Neural progenitor cell (in vitro differentiated cells): Measurements from ENCODE around the gene GTPBP1. TPM values are rescaled to one million over a fixed set of nuclear protein-coding genes. Genes with fewer than 3 reads are reported as not detected.

Source experiments
- DNase-seq: peaks from one replicate; pipeline ENCODE4 v3.0.0-alpha.2; 2016; ENCODE audit warnings: low spot score
- H2AFZ ChIP-seq: fragments of 200-600 bp; sonication (generic); replicated peaks from 2 replicates; pipeline ENCODE4 v1.6.1; 2016; ENCODE audit warnings: antibody characterized with exemption
- H3F3A ChIP-seq: fragments of 200-600 bp; sonication (generic); 2 replicates; pipeline ENCODE4 v1.6.1; 2016; ENCODE audit warnings: antibody characterized with exemption, low read depth
- H3K27ac ChIP-seq: fragments of 200-600 bp; sonication (generic); 2 replicates; pipeline ENCODE4 v1.5.1; 2016; ENCODE audit warnings: mild to moderate bottlenecking
- H3K27me3 ChIP-seq: fragments of 200-600 bp; sonication (generic); 2 replicates; pipeline ENCODE4 v1.6.1; 2016; ENCODE audit warnings: mild to moderate bottlenecking, moderate library complexity
- H3K36me3 ChIP-seq: fragments of 200-600 bp; sonication (generic); 2 replicates; pipeline ENCODE4 v1.5.1; 2016
- H3K4me1 ChIP-seq: fragments of 200-600 bp; sonication (generic); 2 replicates; pipeline ENCODE4 v1.6.1; 2016; ENCODE audit warnings: mixed run types
- H3K4me2 ChIP-seq: fragments of 200-600 bp; sonication (generic); 2 replicates; pipeline ENCODE4 v1.6.1; 2016
- H3K4me3 ChIP-seq: fragments of 200-600 bp; sonication (generic); 2 replicates; pipeline ENCODE4 v1.5.1; 2016
- H3K79me2 ChIP-seq: fragments of 200-600 bp; sonication (generic); 2 replicates; pipeline ENCODE4 v1.6.1; 2016; ENCODE audit warnings: low read depth
- H3K9ac ChIP-seq: fragments of 200-600 bp; sonication (generic); 2 replicates; pipeline ENCODE4 v1.6.1; 2016
- H3K9me3 ChIP-seq: fragments of 200-600 bp; sonication (generic); 2 replicates; pipeline ENCODE4 v1.5.1; 2016; ENCODE audit warnings: low read depth
- H4K20me1 ChIP-seq: fragments of 200-600 bp; sonication (generic); 2 replicates; pipeline ENCODE4 v1.6.1; 2016; ENCODE audit warnings: low read depth
- H3K27ac Mint-ChIP-seq: 3 replicates; pipeline ENCODE4 v1.8.0; 2021; ENCODE audit warnings: mixed read lengths
- H3K27me3 Mint-ChIP-seq: 2 replicates; pipeline ENCODE4 v1.8.0; 2022; ENCODE audit warnings: low read depth, mild to moderate bottlenecking, inconsistent platforms, moderate library complexity, mixed read lengths; ENCODE audit not compliant: insufficient read depth
- H3K36me3 Mint-ChIP-seq: 3 replicates; pipeline ENCODE4 v1.8.0; 2021; ENCODE audit warnings: mixed read lengths
- H3K4me1 Mint-ChIP-seq: 3 replicates; pipeline ENCODE4 v1.8.0; 2021; ENCODE audit warnings: mixed read lengths
- H3K4me3 Mint-ChIP-seq: 3 replicates; pipeline ENCODE4 v1.8.0; 2021; ENCODE audit warnings: mild to moderate bottlenecking, moderate library complexity, mixed read lengths
- H3K9me3 Mint-ChIP-seq: 3 replicates; pipeline ENCODE4 v1.8.0; 2020; ENCODE audit warnings: mixed read lengths
- CTCF ChIP-seq: fragments of 200-600 bp; sonication (generic); IDR thresholded peaks from 2 replicates; pipeline ENCODE4 v1.5.1; 2017; ENCODE audit warnings: antibody characterized with exemption, mild to moderate bottlenecking
- EZH2 ChIP-seq: fragments of 200-600 bp; sonication (generic); IDR thresholded peaks from 2 replicates; pipeline ENCODE4 v1.6.1; 2017; ENCODE audit warnings: antibody characterized with exemption, mild to moderate bottlenecking, moderate library complexity
- EZH2phosphoT487 ChIP-seq: fragments of 200-600 bp; sonication (generic); IDR thresholded peaks from 2 replicates; pipeline ENCODE4 v1.6.1; 2017; ENCODE audit warnings: antibody characterized with exemption
- total RNA-seq: library from RNA; depleted of rRNA; stranded (reverse); fragments of >200 nt; gene quantifications from 2 replicates; pipeline ENCODE4 v1.2.3, GENCODE V29; 2015; ENCODE audit warnings: low replicate concordance

GTPBP1 gene
- total RNA-seq, 1 donor from 2014 or later, result 40.8 TPM

- Mint-ChIP-seq H3K9me3 (no peaks in the 10 kb centered on the region), H3K4me3 (peak within 1 kb of the TSS; percentile 98), H3K4me1 (peaks cover 61% of the 10 kb centered on the region), H3K36me3 (peaks cover 5% of the 10 kb centered on the region), H3K27ac (peak within 1 kb of the TSS; percentile 91), H3K27me3 (peaks cover 16% of the 10 kb centered on the region)
- no peaks in the 10 kb centered on the region for H3K9me3 ChIP-seq
- peaks cover 31% of the 10 kb centered on the region for H3K4me1 ChIP-seq
- peak within 1 kb of the TSS; percentile 98 for H3K4me3 ChIP-seq
- TF ChIP-seq EZH2 (no peak), CTCF (peak; percentile 21)
- peak within 1 kb of the TSS; percentile 3 for H3K27ac ChIP-seq
- H3K9ac ChIP-seq, result peak within 1 kb of the TSS; percentile 79
- H3K36me3 ChIP-seq, result no peaks in the 10 kb centered on the region
- H3K79me2 ChIP-seq, result peaks cover 45% of the 10 kb centered on the region
- peak; percentile 97 for DNase-seq
- peak within 1 kb of the TSS; percentile 96 for H3K4me2 ChIP-seq
- peaks cover 33% of the 10 kb centered on the region for H4K20me1 ChIP-seq
- H3F3A ChIP-seq, result peaks cover 23% of the 10 kb centered on the region
- H2AFZ ChIP-seq, result peak within 1 kb of the TSS; percentile 77
- peaks cover 9% of the 10 kb centered on the region for H3K27me3 ChIP-seq
These were observed 4.7 kb upstream of the GTPBP1 start, which contains the start of gene JOSD1 for GRCh38 chr22:38700789-38701628. Gene JOSD1, minus strand, starts transcription at chr22:38700943. Its CDS starts 956 bp downstream, at chr22:38699987.

- peak overlapping the region; percentile 21 for H2AFZ ChIP-seq
- Mint-ChIP-seq H3K36me3 (no peaks in the 10 kb centered on the region), H3K4me3 (peak overlapping the region; percentile 84), H3K4me1 (peaks cover 47% of the 10 kb centered on the region), H3K27me3 (peaks cover 20% of the 10 kb centered on the region), H3K9me3 (no peaks in the 10 kb centered on the region), H3K27ac (peak overlapping the region; percentile 97)
- no peak overlapping the region for H3K9ac ChIP-seq
- H3K4me2 ChIP-seq, result peak overlapping the region; percentile 71
- peaks cover 23% of the 10 kb centered on the region for H3F3A ChIP-seq
- TF ChIP-seq EZH2, result no peak
- no peak for TF ChIP-seq CTCF
- TF ChIP-seq EZH2phosphoT487, result no peak
- H3K27ac ChIP-seq, result peak overlapping the region; percentile 38
- no peaks in the 10 kb centered on the region for H3K36me3 ChIP-seq
- DNase-seq, result peak; percentile 51
- peaks cover 40% of the 10 kb centered on the region for H4K20me1 ChIP-seq
- H3K9me3 ChIP-seq, result no peaks in the 10 kb centered on the region
- peak overlapping the region; percentile 38 for H3K4me3 ChIP-seq
- H3K79me2 ChIP-seq, result peaks cover 47% of the 10 kb centered on the region
- H3K4me1 ChIP-seq, result peaks cover 20% of the 10 kb centered on the region
- peaks cover 9% of the 10 kb centered on the region for H3K27me3 ChIP-seq
These were observed 1.0 kb upstream of the GTPBP1 start for GRCh38 chr22:38704654-38705234.

DNA sequence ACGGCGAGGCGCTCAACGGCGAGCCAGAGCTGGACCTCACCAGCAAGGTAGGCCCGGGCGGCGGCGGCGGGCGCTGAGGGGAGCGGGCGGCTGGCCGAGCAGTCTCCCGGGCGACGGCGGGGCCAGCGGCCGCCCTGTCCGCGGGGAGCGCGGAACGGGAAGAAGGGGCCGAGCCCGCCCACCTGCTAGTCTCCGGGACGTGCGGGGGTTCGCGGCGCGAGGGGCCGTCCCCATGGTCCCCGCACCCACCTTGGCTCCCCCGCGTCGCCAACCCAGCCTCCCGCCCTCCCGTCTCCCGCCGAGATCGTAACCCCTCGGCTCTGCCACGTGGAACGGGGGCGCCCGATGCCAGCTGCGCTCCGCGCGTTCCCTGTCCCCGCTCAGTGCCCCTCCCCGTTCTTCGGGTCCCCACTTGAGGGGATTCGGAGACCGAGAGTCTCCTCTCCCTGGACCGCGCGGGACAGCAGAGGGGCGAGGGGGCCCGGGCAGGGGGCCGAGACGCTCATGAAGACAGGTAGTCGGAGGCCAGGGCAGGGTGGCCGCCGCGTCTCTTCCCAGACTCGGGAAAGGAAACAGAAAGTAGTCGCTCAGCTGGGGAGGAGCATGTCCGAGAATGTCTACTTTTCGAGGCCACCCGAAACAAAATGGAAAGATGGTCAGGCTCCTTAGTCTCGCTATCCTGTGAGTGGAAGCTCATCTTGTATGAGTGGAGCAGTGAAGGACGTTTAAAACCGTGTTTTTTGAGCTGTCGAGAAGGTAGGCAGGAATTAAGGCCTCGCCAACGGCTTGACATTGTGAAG, 557 bp downstream of the GTPBP1 start:
- Mint-ChIP-seq H3K4me1 (peaks cover 43% of the 10 kb centered on the region), H3K9me3 (no peaks in the 10 kb centered on the region), H3K27ac (peak overlapping the region; percentile 28), H3K36me3 (peaks cover 6% of the 10 kb centered on the region), H3K27me3 (peaks cover 19% of the 10 kb centered on the region), H3K4me3 (peak overlapping the region; percentile 95)
- Histone ChIP-seq H3K36me3 (no peaks in the 10 kb centered on the region), H3K4me3 (peak overlapping the region; percentile 88), H3K27me3 (peaks cover 8% of the 10 kb centered on the region), H4K20me1 (peaks cover 54% of the 10 kb centered on the region), H3K4me2 (peak overlapping the region; percentile 99), H3K27ac (peak overlapping the region; percentile 60), H3F3A (peaks cover 24% of the 10 kb centered on the region), H3K9me3 (no peaks in the 10 kb centered on the region), H3K79me2 (peaks cover 55% of the 10 kb centered on the region), H3K9ac (peak overlapping the region; percentile 74), H2AFZ (no peak overlapping the region), H3K4me1 (peaks cover 18% of the 10 kb centered on the region)
- peak; percentile 64 for DNase-seq
- TF ChIP-seq EZH2phosphoT487 (no peak), EZH2 (peak; percentile 36), CTCF (no peak)
